ENCODE results near the gene ARL16. TPM values are rescaled to one million over a fixed set of nuclear protein-coding genes. Genes with fewer than 3 reads are reported as not detected.

The ARL16 gene
- total RNA-seq, 4 donors from 2014 or later: 19.1 to 34.3 (median 27.9) TPM

DNA sequence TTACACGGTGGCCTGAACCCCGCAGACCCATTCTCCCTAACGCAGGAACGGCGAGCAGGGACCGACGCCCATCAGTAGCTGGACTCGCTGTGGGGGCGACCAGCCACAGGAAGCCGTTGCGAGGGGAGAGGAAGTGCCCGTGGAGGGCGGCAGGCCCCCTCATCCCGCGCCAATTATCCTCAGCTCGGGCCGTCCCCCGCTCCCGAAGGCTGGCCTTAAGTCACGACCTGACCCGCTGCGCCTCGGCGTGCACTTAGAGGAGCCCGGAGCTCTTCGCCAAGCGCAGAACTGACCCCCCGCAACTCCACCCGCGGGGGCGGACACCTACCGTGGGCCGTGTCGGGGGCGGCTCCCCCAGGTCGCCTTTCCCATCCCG, 401 bp downstream of the ARL16 start:
- H3K4me1 ChIP-seq: peaks cover 27 to 55% (median 32%) of the 10 kb centered on the region in 3 donors
- no peaks in the 10 kb centered on the region for H3K9me3 ChIP-seq
- TF ChIP-seq, protein P1, sequence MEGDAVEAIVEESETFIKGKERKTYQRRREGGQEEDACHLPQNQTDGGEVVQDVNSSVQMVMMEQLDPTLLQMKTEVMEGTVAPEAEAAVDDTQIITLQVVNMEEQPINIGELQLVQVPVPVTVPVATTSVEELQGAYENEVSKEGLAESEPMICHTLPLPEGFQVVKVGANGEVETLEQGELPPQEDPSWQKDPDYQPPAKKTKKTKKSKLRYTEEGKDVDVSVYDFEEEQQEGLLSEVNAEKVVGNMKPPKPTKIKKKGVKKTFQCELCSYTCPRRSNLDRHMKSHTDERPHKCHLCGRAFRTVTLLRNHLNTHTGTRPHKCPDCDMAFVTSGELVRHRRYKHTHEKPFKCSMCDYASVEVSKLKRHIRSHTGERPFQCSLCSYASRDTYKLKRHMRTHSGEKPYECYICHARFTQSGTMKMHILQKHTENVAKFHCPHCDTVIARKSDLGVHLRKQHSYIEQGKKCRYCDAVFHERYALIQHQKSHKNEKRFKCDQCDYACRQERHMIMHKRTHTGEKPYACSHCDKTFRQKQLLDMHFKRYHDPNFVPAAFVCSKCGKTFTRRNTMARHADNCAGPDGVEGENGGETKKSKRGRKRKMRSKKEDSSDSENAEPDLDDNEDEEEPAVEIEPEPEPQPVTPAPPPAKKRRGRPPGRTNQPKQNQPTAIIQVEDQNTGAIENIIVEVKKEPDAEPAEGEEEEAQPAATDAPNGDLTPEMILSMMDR (IDR thresholded peaks at IDR 0.05): no peak
- TF ChIP-seq POLR2A (IDR thresholded peaks at IDR 0.05): no peak
- peak overlapping the region; percentile 86 to 98 (median 94) for H3K27ac ChIP-seq
- peak overlapping the region; percentile 85 to 97 (median 95) for H3K4me3 ChIP-seq
- peaks cover 22 to 52% (median 25%) of the 10 kb centered on the region in 3 donors for H3K36me3 ChIP-seq
- H3K27me3 ChIP-seq: no peaks in the 10 kb centered on the region
- DNase-seq: no peak
- intact Hi-C loops (cut with DNase I): no loop called here
- 0% methylated on average over 7 of the region's 37 CpGs; no CpG with 5 or more reads in 1 of the 2 donors for WGBS, 2 donors

DNA sequence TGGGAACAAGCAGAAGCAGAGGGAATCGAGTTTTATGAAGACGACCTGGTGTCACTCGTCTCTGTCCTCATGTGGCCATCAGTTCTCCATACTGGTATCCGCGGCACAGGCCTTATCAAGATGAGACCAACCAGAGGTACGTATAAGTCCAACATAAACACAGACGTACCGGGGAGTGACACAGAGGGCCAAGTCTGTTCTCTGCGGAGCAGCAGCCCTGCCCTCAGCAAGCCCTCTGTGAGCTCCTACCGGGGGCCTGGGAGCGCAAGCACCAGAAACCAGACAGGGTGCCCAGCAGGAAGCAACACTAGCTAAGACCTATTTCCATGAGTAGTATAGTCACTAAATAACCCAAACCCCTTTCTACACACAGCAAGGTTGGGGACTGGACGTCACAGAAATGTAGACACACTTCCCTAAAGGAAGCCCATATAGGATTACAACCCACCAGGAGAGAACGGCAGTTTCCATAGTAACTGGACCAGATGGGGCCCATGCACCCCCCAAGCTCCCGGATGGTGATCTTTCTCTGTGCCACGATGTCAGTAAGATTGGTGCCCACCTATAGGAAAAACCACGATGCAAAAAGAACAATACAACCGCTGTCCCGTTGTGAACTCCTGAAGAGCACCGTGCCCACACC, 911 bp downstream of the ARL16 start:
- H3K4me1 ChIP-seq: peaks cover 24 to 49% (median 29%) of the 10 kb centered on the region in 3 donors
- TF ChIP-seq, protein P1 (IDR thresholded peaks at IDR 0.05): no peak
- no peak for TF ChIP-seq POLR2A (IDR thresholded peaks at IDR 0.05)
- H3K36me3 ChIP-seq: peaks cover 18 to 46% (median 20%) of the 10 kb centered on the region in 3 donors
- intact Hi-C loops (cut with DNase I): no loop called here
- H3K27me3 ChIP-seq: no peaks in the 10 kb centered on the region
- no peak for DNase-seq
- H3K4me3 ChIP-seq: peak overlapping the region; percentile 85 to 97 (median 95)
- H3K27ac ChIP-seq: peak overlapping the region; percentile 86 to 98 (median 94)
- no peaks in the 10 kb centered on the region for H3K9me3 ChIP-seq
- 23 to 26% methylated on average over 12 of the region's 19 CpGs for WGBS, 2 donors

DNA sequence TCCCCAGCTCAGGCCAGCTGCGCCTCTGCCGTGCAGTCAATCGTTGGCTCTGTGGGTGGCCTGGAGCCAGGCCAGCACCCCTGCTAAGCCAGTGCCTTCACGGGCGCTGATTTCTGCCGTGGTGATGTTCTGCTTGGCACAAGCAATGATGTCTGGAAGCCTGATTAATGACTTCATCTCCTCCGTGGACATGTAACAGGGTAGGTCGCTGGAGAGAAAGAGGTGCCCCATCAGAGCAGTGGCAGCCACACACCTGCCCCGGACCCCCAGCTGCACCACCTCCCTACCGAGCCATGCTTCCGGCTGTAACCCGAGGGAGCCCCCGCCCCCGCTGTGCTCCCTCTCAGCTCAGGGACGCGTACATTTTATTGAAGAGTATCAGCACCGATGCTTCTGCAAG, 1.9 kb downstream of the ARL16 start:
- 52% methylated on average over 5 of the region's 17 CpGs; no CpG with 5 or more reads in 1 of the 2 donors for WGBS, 2 donors
- no peak for TF ChIP-seq POLR2A (IDR thresholded peaks at IDR 0.05)
- TF ChIP-seq, protein P1 (IDR thresholded peaks at IDR 0.05): no peak
- intact Hi-C loops (cut with DNase I): no loop called here
- Histone ChIP-seq H3K27ac (no peak overlapping the region), H3K4me3 (no peak overlapping the region), H3K27me3 (no peaks in the 10 kb centered on the region), H3K36me3 (peaks cover 8 to 36% (median 10%) of the 10 kb centered on the region in 3 donors), H3K4me1 (peaks cover 24 to 42% (median 29%) of the 10 kb centered on the region in 3 donors), H3K9me3 (no peaks in the 10 kb centered on the region)
- no peak for DNase-seq

DNA sequence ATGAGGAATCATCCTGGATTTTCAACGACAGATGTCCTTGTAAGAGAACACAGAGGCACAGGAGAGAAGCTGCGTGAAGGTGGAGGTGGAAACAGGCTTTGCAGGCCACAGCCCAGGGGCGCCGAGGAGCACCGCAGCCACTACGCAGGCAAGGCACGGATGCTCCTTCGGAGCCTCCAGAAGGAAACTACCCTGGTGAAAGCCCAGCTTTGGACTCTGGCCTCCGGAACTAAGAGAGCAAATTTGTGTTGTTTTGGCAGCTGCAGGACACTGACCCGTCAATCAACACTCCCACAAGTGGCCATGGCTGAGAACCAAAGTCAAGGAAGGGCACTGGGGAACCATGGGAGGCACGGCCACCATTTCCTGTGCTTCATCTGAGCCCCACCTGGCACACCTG, 3.4 kb downstream of the ARL16 start:
- Histone ChIP-seq H3K4me1 (peaks cover 18 to 26% (median 23%) of the 10 kb centered on the region in 3 donors), H3K27ac (no peak overlapping the region), H3K27me3 (no peaks in the 10 kb centered on the region), H3K9me3 (no peaks in the 10 kb centered on the region), H3K36me3 (peaks cover 0 to 25% (median 0%) of the 10 kb centered on the region in 3 donors), H3K4me3 (no peak overlapping the region)
- no peak for TF ChIP-seq POLR2A (IDR thresholded peaks at IDR 0.05)
- TF ChIP-seq, protein P1 (IDR thresholded peaks at IDR 0.05): no peak
- 83 to 87% methylated on average over 9 to 11 of the region's 11 CpGs for WGBS, 2 donors
- no peak for DNase-seq
- intact Hi-C loops (cut with DNase I): no loop called here

DNA sequence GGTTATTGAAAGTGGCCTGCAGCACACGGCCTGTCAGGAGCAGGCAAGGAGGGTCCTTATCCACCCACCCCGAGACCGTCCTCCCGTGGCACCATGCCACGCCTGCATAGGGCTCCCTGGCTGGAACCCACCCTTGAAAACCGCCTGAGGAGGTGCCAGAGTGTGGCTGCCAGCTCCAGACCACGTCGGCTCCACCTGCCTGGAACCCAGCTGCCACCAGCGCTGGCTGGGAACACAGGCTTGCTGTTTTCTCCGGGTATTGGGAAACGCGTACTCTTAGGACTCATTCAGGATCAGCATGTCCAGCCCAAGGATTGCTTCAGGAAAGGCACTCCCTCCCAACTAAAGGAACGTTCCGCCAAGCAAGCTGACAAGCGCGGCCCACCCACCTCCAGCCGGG, 6.7 kb downstream of the ARL16 start:
- WGBS, 2 donors: 82% methylated on average over 13 to 14 of the region's 17 CpGs
- H3K4me3 ChIP-seq: no peak overlapping the region
- DNase-seq: no peak
- TF ChIP-seq, protein P1 (IDR thresholded peaks at IDR 0.05): no peak
- no peak for TF ChIP-seq POLR2A (IDR thresholded peaks at IDR 0.05)
- no peaks in the 10 kb centered on the region for H3K27me3 ChIP-seq
- H3K27ac ChIP-seq: no peak overlapping the region
- peaks cover 9 to 57% (median 22%) of the 10 kb centered on the region in 3 donors for H3K36me3 ChIP-seq
- no peaks in the 10 kb centered on the region for H3K9me3 ChIP-seq
- H3K4me1 ChIP-seq: peaks cover 0 to 5% (median 2%) of the 10 kb centered on the region in 3 donors
- intact Hi-C loops (cut with DNase I): no loop called here

All from esophagus squamous epithelium (tissue), 5 donors.